ENCODE data around the gene DCP2. TPM values are rescaled to one million over a fixed set of nuclear protein-coding genes. Genes with fewer than 3 reads are reported as not detected.

DCP2 gene
- total RNA-seq, 1 experiment from 2014 or later: 176 TPM

- Histone ChIP-seq H3K79me1 (ENCODE audit: insufficient read depth, low read depth, low read length, poor library complexity, severe bottlenecking) (no peaks in the 10 kb centered on the region), H3K23ac (ENCODE audit: insufficient read length, low read depth, low read length) (no peak overlapping the region), H3K18ac (ENCODE audit: insufficient read length, low read depth, low read length) (no peak overlapping the region), H3K4ac (ENCODE audit: low read depth, low read length) (no peak overlapping the region), H3K23me2 (ENCODE audit: insufficient read length, low read depth, low read length, poor library complexity, severe bottlenecking) (no peaks in the 10 kb centered on the region), H4K91ac (ENCODE audit: insufficient read length, low read depth, low read length) (no peak overlapping the region), H2BK12ac (ENCODE audit: insufficient read length, low read depth, low read length) (no peak overlapping the region), H3K27me3 (ENCODE audit: insufficient read depth, low read length) (no peaks in the 10 kb centered on the region), H3K56ac (ENCODE audit: insufficient read length, low read depth, low read length) (no peak overlapping the region), H3T11ph (ENCODE audit: low read length) (no peak overlapping the region), H2BK15ac (ENCODE audit: low read depth, low read length) (no peak overlapping the region), H3K4me2 (ENCODE audit: insufficient read depth, insufficient read length, low read length) (no peak overlapping the region), H3K4me1 (ENCODE audit: insufficient read depth, low read length) (no peaks in the 10 kb centered on the region; the same call in 1 of the 2 replicates), H4K20me1 (ENCODE audit: control insufficient read depth, insufficient read depth, insufficient read length) (no peaks in the 10 kb centered on the region), H3K14ac (ENCODE audit: insufficient read depth, low read length) (no peak overlapping the region), H2BK5ac (ENCODE audit: insufficient read length, low read length) (no peak overlapping the region), H4K8ac (replicated peaks; ENCODE audit: insufficient read length, low read depth, low read length) (no peak overlapping the region), H3K27ac (ENCODE audit: insufficient read length, low read depth, low read length) (no peak overlapping the region), H4K5ac (ENCODE audit: insufficient read length, low read depth, low read length) (no peak overlapping the region), H2BK120ac (ENCODE audit: low read depth, low read length, poor library complexity, severe bottlenecking) (no peak overlapping the region), H2AFZ (ENCODE audit: low read length) (no peak overlapping the region), H3K9ac (ENCODE audit: extremely low read depth, insufficient read length, low read length) (no peak overlapping the region), H2BK20ac (ENCODE audit: low read depth, low read length, poor library complexity, severe bottlenecking) (no peak overlapping the region), H3K79me2 (ENCODE audit: insufficient read depth, low read length) (no peaks in the 10 kb centered on the region), H2AK5ac (ENCODE audit: insufficient read length, low read length) (no peak overlapping the region), H3K9me3 (ENCODE audit: control insufficient read depth, low read depth, low read length) (no peaks in the 10 kb centered on the region)
- Mint-ChIP-seq H3K9me3 (no peaks in the 10 kb centered on the region), H3K4me3 (no peak overlapping the region), H3K4me1 (peaks cover 2% of the 10 kb centered on the region in 2 experiments; a peak in 3 of 4 replicates), H3K36me3 (ENCODE audit: insufficient read depth in 1 of 3, low read depth in 3 of 3) (peaks cover 0 to 11% (median 7%) of the 10 kb centered on the region in 3 experiments; a peak in 5 of 7 replicates), H3K27ac (peak overlapping the region in 1 of 3 experiments; percentile 77; a peak in 1 of 7 replicates), H3K27me3 (ENCODE audit: low read depth) (no peaks in the 10 kb centered on the region)
- TF ChIP-seq CTCF (conservative IDR thresholded peaks at IDR 0.05): no peak
- WGBS (ENCODE audit: extremely low coverage, insufficient read length, low lambda C conversion rate): no CpG with 5 or more reads among the region's 2 CpGs
- DNase-seq: no peak
Observed at GRCh38 chr5:113047234-113047633, 70.6 kb downstream of the DCP2 start.

Measured in H9 (cell line).